Activated CD4-positive, CD25-positive, alpha-beta regulatory T cell treated with anti-CD3 and anti-CD28 coated beads, Interleukin-2, amount 50 U/mL, for 72 hours (primary cell): Measurements from ENCODE around the gene RHOXF2B.
"Not testable (repeated sequence)": the region's sequence is repeated elsewhere in the genome, so short reads cannot be mapped to it uniquely, and the experiment has no call there.

Experiments
- DNase-seq: peaks from one replicate; pipeline ENCODE4 v3.0.0; 2021

RHOXF2B gene

DNA sequence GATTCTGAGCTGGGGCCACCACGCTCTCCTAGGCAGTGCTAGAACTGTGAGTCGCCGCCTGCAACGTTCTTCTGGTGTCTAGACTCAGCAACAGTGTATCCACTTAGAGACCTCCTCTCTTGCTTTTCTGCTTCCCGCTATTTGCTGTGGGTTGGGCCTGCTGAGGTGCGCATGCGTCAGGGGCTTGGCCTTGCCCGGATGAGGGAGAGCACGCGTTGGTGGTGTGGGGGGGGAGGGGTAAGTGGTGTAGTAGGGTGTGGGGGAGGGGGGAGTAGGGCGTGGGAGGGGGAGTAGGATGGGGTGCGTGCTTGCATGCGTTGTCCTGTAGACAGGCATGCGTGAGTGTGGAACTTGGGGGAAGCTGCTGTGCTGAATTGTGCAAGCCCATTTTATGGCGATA is at the start of gene RHOXF2B:
TSS of gene RHOXF2B (minus strand) at position 101 of the 400 bp plus-strand sequence. CDS start 138 bp downstream, outside the sequence.
- DNase-seq = not testable (repeated sequence)

DNA sequence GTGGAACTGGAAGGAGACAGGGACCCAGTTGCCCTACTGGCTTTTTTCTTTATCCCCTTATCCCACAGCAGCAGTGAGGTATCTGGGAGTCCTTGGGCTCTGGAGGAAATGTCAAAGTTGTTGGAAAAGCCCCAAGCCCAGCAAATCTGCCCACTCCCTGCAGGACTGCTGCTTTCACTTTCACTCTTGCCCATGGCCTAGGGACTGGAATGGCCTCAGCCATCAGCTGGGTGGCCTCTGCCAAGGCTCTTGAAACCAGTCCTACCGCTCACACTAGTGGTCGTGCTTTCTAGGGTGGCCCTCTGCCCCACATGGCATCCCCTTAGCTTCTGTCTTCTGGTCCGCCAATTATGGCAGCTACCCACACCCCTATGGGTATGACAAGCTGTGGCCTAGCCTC is 48.0 kb upstream of the RHOXF2B start:
- no peak for DNase-seq

DNA sequence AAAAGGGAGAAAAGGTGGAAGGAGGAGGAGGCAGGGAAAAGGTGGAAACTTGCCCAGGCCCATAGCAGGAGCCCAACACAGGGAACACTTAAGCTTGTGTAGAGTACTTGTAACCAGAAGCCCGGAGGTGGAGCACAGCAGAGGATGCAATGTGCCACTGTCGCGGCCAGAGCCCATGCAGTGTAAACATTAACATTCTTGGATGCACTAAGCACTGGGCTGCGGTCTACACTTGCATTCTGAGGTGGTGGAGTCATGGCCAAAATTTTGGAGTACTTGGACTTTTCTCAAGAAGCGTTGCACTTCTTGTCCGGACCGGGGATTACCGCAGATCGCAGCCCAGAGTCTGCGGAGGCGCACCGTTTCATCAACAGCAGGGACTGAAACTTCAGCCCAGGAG is 42.7 kb upstream of the RHOXF2B start:
- DNase-seq = no peak

DNA sequence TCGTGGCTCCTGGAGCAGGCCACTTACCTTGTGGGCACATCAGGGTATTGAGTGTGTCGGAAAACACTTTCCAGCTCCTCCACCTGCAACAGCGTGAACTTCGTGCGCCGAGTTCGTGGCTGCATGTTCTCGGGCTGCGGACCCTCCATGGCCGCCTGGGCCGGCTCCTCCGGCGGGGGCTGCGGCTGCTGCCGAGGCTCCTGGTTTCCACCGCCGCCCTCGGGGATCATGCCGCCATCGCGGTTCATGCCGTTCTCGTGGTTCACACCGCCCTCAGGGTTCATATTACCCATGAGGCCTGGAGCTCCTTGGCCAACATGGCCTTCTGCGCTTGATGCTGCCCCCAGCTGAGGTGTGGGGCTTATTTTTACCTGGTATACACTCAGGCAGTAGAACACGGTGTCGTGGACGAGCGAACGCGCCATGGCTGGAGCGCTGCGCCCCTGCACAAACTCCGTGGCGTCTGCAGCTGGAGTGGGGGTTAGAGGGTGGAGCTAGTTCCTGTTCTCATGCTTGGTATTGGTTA is 38.0 kb upstream of the RHOXF2B start, which contains the start of gene RHOXF1:
TSS of gene RHOXF1 (minus strand) at position 476 of the 526 bp plus-strand sequence. CDS start at position 425, 51 bp downstream.
- DNase-seq = no peak

DNA sequence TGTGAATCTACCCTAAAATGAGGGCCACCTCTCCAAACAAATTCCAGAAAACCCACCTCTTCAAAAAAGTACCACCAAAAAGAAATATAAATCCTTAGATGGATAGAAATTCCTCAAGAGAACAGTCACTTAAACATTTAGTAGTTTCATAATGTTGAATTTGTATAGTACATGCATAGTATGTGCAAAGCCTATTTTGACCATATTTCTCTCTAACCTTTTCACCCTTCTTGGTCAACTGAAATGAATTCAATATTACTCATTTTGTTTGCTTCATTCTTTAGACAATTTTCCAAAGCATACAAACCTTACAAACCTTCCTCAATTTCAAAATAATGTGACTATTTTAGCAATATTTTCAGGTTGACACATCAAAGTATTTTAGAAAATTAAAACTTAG is 34.1 kb upstream of the RHOXF2B start:
- no peak for DNase-seq

DNA sequence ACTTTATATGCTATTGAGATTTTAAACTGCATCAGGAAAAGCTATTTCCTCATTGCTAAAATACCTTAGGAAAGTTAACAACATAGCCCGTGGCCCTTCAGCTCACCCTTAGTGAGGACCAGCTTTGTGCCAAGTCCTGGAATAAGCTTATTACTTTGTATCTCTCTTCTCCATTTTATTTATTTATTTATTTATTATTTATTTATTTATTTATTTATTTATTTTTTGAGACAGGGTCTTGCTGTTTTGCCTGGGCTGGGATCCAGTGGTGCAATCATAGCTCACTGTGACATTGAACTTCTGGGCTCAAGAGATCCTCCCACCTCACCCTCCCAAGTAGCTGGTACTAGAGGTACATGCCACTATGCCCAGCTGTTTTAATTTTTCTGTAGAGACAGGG is 31.9 kb upstream of the RHOXF2B start:
- no peak for DNase-seq

DNA sequence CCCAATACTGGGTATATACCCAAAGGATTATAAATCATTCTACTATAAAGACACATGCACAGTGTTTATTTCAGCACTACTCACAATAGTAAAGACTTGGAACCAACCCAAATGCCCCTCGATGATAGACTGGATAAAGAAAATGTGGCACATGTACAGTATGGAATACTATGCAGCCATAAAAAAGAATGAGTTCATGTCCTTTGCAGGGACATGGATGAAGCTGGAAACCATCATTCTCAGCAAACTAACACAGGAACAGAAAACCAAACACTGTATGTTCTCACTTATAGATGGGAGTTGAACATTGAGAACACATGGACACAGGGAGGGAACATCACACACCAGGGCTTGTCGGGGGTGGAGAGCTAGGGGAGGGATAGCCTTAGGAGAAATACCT is 27.2 kb upstream of the RHOXF2B start:
- not testable (repeated sequence) for DNase-seq

DNA sequence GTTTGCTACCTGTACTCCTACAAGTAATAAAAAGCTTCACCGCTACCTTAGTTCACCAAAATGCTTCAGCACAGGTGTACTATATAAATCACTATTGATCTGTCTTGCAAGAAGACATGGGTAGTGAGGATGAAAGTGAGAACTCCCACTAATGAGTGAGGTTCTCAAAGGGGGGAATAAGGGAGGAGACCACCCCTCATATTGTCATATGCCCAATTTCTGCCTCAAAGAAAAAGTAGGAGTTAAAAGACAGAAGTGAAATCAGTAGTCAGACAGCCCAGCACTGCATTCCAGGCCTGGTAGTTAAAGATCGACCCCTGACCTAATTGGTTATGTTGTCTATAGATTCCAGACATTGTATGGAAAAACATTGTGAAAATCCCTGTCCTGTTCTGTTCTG is 23.6 kb upstream of the RHOXF2B start:
- DNase-seq = not testable (repeated sequence)

DNA sequence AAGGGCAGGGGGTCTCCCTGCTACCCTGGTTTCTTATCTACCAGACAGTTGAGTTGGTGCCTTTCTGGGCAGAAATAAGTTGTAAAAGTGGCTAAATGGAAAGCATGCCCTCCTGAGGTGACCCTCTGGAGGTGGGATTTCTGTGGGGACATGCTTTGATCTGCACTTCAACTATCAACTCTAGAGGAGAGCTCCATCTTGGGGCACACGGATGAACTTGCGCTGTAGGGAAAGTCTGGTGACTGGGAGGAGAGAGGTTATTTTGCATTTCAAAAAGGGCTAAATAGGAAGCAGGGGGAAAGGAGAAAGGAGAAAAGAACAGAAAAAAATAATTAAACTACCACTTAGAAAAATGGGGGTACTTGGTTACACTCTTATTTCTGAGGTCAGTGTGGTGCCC is 12.7 kb upstream of the RHOXF2B start:
- no peak for DNase-seq

DNA sequence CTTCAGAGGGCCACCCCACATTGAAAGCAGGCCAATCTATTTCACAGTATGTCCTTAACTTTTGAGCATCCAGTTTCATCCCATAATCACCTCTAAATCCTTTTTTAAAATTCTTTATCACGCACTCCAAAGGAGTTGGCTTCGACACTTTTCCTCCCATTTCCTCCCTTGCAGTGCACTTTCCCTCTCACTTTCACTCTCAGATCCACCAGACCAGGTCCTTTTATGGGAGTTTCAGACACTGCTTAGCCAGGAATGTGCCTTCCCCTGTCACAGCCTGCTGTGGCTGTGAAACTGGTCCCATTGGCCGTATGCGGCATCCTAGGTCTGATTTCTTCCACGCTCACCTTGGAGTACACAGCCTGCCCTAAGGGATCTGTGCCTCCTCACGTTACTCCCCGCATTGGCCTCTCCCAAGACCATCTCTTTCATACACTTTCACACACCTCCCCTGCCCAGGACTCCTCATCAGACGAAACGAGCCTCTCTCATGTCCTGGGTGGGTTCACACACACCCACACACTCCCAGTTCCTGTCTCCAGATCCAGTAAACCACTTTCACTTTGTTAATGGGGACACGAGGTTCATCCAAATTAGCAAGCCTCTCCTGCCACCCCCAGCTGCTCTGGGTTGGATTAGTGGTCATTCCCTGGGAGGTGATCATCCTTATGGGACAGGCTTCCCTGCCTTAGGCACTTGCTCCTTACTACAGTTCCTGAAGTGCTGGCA is 10.0 kb upstream of the RHOXF2B start:
- DNase-seq = no peak

DNA sequence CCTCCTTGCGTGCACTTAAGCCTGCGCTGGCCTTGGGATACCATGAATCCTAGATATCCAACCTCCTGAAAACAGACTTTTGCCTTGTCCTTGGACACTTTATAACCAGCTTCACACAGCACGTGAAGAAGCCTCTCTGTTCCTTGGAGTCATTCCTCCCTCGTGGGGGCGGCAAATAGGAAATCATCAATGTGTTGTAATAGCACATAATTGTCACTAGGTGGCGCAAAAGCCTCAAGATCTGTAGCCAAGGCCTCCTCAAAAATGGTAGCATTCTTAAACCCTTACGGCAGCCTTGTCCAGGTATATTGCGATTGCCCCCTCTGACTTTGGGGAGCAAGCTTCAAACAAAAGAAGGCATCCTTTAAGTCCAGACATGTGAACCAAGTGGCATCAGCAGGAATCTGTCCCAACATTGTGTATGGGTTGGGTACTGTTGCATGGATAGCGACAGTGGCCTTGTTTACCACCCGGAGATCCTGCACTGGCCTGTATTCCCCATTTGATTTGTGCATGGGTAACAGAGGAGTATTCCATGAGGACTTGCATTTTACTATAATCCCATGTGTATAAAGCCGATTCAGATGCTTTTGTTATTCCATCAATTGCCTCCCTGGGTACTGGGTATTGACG is 8.2 kb upstream of the RHOXF2B start:
- not testable (repeated sequence) for DNase-seq

DNA sequence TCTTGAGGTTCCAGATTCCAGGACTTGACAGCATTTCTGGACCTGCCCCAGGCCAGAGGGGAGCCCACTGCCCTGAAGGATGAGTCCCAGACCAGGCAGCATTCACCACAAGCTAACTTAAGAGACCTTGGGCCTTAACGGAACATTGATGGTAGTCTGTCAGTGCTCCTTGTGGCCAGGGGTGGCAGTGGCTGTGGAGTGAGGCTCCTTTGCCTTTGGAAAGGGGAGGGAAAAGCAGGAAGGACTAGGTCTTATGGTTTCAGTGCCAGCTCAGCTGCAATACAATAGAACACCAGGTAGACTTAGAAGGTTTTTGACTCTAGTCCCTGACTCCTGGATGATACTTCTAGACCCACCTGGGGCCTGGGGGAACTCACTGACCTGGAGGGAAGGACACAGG is 11.3 kb downstream of the RHOXF2B start:
- DNase-seq = not testable (repeated sequence)

DNA sequence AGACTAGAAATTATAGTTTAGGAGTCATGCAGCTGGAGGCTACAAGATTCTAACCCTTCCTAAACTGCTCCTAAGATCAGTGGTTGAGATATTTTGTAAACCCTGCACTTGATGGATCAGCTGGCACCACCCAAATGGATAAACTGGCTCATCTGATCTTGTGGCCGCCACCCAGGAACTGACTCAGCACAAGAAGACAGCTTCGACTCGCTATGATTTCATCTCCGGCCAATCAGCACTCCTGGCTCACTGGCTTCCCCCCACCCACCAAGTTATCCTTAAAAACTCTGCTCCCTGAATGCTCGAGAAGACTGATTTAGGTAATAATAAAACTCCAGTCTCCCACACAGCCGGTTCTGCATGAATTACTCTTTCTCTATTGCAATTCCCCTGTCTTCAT is 34.8 kb downstream of the RHOXF2B start:
- not testable (repeated sequence) for DNase-seq

DNA sequence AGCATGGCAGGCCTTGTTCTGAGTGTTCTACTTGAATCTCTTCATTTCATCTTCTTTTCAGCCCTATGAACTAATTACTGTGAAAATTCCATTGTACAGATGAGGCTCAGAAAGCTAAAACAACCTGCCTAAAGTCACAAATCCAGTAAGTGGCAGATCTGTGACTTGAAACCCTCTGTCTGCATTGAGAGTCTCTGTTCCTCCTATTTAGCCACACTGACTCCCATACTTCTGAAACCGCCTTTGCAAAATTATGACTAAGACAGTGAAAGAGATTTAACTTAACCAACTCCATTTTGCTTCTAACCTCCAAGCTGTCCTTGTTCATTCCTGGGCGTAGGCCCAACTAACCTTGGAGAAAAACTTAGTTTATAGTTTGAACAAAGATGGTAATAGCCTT is 35.2 kb downstream of the RHOXF2B start:
- not testable (repeated sequence) for DNase-seq

DNA sequence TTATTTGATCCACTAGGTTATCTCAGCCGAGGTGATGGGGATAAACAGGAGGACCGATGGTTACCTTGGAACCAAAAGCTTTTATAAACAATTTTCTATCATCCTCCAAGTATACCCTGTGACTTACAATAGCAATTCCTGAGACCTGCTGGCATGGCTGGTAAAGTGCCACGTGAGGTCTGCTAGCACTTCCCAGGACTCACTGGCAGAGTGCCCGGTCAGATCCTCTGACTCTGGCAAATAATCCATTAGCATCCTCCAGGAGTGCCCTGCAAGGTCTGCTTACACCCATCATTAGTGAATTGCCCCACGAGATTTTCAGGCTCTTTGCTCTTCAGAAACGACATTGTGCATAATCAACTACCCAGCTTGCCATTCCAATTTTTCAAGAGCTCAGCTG is 37.3 kb downstream of the RHOXF2B start:
- not testable (repeated sequence) for DNase-seq

DNA sequence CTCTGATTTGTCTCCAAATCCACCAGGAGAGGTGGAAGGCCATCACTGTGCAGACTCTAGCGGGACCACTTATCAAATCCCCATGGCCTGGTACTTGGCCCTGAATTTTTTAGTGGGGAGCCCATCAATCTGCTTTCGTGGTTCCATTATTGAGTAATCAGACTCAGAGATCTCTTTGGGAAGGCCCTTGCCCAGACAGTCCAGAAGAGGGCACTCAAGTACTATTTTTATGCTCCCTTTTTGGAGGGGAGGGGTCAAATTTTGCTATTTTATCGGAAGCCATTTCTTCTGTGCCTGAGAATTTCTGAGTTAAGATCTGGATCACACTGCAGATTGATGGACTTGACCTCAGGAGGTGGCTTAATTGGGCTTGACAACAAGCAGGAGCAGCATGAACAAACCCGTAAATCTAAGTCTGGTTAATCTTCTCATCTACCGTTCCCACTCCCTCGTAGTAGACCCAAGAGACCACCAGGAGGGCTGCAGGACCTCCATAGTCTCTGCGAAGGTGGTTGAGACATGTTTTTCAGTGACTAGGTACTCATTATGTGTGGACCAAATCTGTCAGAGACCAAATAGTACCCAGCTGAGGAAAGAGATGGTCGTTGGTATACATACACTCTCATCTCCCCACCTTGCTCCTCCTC is 38.3 kb downstream of the RHOXF2B start:
- DNase-seq = not testable (repeated sequence)

DNA sequence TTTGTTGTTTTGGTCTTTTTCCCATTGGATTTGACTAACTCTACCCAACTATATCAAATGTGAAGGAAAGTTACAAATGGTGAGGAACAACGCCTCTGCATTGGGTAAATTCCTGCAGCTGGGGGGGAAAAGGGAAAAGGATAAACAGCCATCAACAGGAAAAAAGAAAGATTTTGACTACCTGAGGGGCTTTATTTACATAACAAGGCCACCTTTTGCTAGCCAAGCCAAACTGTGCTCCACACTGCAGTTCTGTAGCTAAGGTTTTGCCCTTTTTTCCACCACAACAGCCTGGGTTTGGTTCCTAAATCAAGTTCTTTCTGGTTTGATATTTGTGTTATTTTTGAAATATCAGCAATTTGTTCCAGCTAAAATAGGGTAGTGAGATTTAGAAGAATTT is 40.8 kb downstream of the RHOXF2B start:
- no peak for DNase-seq

DNA sequence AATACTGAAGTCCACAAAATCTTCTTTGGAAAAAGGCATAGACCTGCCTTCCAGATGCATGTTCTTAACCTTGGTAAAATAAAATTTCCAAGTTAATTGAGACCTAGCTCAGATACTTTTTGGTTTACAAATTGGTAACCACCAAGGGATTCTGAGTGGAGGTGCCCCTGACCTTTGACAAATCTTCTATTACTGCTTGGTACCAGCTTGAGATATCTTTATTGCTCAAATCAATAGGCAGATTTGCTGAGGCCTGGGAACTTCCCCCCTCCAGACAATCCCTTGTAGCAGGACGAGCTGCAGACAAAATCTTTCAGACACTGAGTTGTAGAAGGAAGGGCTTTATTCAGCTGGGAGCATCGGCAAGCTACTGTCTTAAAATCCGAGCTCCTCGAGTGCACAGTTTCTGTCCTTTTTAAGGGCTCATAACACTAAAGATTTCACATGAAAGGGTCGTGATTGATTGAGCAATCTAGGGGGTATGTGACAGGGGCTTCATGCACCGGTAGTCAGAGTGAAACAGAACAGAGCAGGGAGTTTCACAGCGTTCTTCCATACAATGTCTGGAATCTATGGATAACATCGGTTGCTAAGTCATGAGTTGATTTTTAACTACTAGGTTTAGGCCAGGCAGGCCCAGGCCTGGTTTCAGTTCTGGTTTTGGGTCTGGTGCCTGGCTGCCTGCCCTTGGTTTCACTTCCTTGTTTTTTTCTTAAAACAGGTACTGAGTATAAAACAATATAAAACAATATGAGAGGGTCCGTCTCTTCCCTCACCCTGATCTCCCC is 41.8 kb downstream of the RHOXF2B start:
- DNase-seq = not testable (repeated sequence)

DNA sequence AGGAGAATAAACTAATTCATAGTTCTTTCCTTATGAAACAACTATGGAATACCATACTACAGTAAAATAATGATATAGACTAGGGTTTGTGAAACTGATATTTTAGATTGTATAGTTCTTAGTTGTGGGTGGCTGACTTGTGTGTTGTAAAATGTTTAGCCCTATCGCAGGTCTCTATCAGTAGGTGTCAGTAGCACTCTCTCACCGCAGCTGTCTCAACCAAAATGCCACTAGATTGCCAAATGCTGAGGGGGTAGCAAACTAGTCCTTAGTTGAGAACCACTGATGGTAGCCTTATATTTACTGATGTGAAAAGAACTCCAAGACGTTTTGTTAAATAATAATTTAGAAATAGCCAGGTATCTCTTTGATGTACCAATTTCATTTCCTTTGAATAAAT is 48.1 kb downstream of the RHOXF2B start:
- DNase-seq = no peak

DNA sequence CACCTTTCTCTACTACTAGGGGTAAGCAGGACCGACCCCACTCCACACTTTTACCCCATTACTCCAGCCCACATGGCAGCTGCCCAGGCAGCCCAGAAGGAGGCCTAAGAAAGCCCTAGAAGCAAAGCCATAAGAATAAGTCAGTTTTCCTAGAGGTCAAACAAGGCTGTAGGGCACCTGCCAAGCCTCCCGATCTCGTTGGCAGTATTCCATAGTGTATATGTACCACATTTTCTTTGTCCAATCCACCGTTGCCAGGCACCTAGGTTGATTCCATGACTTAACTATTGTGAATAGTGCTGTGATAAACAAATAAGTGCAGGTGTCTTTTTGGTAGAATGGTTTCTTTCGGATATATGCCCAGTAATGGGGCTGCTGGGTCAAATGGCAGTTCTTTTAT is 54.2 kb downstream of the RHOXF2B start:
- DNase-seq = no peak

DNA sequence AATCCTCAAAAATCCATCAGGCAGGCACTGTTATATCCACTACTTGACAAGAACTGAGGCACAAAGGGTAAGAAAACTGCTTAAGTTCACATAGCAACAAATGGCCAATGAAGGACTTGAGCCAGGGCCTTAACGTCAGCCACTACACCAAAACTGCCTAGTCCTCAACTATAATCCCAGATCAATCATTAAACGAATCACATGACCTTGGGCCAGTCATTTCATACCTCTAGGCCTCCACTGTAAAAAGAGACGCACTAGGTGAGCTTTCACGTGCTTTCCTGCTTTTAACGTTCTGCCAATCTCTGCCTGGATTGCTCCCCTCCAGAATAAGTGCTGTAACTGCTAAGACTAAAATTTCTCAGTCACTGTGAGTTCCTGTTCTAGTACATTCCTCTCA is 54.7 kb downstream of the RHOXF2B start:
- DNase-seq = no peak
